Activated CD8-positive, alpha-beta memory T cell treated with anti-CD3 and anti-CD28 coated beads for 4 hours (primary cell): ENCODE measurements around the gene ZSCAN23.
"Not testable (repeated sequence)": the region's sequence is repeated elsewhere in the genome, so short reads cannot be mapped to it uniquely, and the experiment has no call there.

Experiments used
- DNase-seq, 2 donors: peaks; one replicate each; pipeline ENCODE4 v3.0.0-alpha.2; 2020; ENCODE audit warnings: low read depth in 2 of 2

ZSCAN23 gene

DNA sequence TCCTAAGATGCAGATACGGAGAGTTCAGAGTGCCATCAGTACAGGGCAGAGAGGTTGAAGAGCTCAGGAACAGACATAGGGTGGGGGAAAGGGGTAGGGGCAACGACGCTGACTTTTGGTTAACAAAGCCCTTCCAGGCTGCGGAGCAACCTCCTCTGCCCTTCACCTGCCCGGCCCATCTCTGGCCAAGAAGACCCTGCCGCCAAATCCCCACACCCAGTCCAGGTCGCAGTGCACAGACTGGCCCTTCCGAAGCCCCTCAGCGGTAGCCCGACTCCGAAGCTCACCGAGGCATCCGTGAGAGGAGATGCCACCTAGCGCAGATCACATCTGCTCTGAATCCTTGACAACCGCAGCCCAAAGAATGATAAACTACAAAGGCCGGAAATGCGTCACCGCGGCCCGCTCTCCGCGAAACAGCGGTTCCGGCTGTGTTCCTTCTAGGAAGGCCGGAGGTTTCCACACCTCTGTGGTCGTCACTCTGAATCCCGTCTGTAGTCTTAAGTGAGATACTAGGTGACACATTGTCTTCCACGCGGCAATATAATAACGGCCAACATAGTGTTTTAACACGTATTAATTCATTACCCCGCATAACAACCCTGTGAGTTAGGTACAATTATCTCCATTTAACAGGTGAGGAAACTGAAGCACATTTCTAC, at the start of gene ZSCAN23:
Gene ZSCAN23, minus strand, starts transcription at position 380 of the 662 bp plus-strand sequence. CDS start 7,225 bp downstream, outside the sequence.
- DNase-seq = peak; percentile 55 to 75

GRCh38 chr6:28491984-28492317, 48.7 kb upstream of the ZSCAN23 start:
- DNase-seq = no peak

DNA sequence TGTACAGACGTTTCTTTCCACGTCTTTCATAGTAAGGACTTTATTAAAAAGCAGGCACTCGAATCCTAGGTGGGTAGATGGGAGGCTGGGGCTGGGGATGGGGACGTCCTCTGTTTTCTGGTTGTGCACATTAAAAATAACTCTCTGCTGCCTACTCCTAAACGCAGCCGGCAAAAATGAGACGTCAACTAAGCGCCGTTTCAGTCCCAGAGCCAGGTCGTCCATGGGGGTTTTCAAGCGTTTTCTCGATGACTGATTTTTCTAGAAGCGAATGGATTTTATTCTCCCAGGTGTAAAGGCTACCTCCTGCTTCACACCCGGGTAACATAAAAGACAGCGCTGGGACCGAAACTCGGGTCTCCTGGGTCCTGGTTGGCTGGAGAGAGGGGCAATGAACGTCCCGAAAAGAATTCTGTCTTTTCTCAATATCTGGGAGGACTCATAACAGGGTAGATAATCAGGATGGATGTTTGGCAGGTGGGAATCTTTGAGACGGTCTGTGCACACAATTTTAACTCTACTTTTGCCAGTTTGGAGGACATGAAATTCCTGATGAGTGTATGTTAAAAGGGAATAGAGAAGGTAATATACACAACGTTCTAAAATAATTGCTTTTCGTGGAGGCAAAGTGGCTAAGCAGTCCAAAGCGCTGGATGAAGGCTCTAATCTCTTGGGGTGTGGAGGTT, 47.1 kb upstream of the ZSCAN23 start:
- DNase-seq = no peak

- peak in 1 of 2 donors; percentile 5 for DNase-seq
Observed at GRCh38 chr6:28489366-28490204, 46.3 kb upstream of the ZSCAN23 start.

- DNase-seq = no peak
Observed at GRCh38 chr6:28488916-28489365, 45.6 kb upstream of the ZSCAN23 start.

GRCh38 chr6:28486988-28487742, 43.9 kb upstream of the ZSCAN23 start:
- DNase-seq = no peak

DNA sequence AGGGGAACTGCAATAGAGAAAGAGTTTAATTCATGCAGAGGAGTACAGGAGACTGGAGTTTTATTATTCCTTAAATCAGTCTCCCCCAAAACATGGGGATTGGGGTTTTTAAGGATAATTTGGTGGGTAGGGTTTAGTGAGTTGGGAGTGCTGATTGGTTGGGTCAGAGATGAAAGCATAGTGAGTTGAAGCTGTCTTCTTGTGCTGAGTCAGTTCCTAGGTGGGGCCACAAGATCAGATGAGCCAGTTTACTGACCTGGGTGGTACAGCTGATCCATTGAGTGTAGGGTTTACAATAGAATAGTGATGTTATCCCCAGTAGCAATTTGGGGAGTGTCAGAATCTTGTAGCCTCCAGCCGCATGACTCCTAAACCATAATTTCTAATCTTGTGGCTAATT, 43.2 kb upstream of the ZSCAN23 start:
- no peak for DNase-seq

DNA sequence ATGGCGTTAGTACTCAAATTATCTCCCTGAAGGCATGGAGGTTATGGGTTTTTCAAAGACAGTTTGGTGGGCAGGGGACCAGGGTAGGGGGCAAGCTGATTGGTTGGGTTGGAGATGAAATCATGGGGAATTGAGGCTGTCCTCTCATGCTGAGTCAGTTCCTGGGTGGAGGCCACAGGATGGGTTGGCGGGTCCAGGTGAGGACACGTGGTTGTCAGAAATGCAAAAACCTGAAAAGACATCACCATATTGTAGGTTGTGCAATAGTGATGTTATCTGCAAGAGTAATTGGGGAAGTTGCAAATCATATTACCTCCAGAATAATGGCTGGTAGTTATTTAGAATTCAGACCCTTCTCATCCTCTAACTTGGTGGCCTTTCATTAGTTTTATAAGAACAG, 42.2 kb upstream of the ZSCAN23 start:
- DNase-seq = no peak

DNA sequence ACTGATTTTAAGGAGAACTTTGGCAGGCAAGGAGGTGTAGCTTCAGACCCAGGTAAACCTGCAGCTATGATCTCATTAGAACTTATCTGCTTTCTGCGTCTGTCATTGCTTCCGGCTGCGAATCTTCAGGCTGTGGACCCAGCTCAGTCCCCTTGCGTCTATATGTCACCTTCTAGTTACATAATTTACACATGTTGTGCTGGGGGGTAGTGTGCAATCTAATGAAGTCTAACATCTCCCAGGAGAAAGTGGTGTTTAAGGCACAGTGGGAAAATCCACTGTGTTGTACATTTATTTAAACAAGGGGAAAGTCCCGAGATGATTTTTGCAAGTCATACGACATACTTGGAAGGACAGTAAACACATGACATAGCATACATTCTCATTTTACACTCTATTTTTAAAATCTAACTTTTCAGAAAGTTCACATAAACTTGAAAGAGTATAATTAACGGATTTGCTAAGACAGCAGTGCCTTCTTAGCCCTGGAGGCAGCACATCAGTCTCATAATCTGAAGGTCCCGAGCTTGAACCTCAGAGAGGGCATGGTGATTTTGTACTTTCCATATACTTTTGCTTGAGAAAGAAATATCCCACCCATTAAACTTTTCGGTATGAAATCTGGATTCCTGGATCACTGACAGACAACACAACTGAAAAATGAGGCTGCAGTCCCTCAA, 37.1 kb upstream of the ZSCAN23 start:
- DNase-seq = no peak

DNA sequence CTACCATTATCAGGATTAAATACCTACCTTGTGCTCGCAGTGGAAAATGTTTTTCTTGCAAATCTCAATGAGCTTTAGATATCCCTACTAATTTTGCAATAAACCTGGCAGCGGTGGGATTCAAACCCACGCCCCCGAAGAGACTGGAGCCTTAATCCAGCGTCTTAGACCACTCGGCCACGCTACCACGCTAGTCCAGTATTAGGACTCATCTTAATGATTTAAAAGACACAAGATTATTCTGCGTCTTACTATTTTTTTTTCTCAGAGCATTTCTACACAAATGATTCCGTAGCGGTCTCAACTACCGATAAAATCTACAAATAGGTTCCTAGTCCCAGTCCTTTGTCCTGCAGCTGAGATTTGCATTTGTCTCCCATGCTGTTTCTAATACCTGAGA, 35.2 kb upstream of the ZSCAN23 start:
- no peak for DNase-seq

DNA sequence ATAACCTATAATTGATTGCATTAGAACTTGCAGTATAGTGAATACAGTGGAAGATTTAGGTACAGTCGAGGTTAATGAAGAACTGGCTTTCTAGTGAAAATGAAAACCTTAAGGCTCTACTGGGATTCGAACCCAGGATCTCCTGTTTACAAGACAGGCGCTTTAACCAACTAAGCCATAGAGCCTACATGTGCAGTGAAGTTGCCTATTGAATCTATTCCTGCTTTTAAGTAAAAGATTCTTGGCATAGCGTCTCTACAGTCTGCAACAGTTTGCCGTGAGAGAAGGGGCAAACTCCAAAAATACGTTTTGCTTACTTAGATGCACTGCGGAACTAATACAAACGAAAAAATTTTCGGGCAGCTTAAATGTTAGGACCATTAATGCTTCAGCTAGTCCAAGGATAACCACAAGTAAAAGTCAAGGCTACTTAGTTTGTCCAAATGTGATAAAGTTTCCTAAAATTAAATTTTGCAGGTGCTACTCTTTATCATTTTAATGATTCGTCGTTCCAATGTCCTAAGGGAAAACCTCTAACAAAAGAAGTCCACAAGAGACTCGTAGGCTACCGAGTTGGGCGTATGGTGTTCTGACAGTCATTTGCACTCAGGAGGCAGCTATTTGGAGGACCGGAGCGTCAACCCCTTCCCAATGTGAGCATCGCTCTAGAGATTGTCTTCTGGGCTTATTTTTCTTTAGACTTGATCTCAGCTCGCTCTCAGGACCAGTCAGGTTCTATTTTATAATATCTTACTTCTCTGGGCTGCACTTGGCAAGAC, 31.3 kb upstream of the ZSCAN23 start:
- DNase-seq = no peak

DNA sequence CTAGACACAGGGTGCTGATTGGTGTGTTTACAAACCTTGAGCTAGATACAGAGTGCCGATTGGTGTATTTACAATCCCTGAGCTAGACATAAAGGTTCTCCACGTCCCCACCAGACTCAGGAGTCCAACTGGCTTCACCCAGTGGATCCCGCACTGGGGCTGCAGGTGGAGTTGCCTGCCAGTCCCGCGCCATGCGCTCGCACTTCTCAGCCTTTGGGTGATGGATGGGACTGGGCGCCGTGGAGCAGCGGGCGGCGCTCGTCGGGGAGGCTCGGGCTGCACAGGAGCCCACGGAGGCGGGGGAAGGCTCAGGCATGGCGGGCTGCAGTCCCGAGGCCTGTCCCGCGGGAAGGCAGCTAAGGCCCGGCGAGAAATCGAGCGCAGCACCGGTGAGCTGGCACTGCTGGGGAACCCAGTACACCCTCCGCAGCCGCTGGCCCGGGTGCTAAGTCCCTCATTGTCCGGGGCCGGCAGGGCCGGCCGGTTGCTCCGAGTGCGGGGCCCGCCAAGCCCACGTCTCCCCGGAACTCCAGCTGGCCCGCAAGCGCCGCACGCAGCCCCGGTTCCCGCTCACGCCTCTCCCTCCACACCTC, 26.0 kb upstream of the ZSCAN23 start:
- not testable (repeated sequence) for DNase-seq

- DNase-seq = no peak
Observed at GRCh38 chr6:28468056-28468455, 24.8 kb upstream of the ZSCAN23 start.

- DNase-seq = no peak
Observed at GRCh38 chr6:28462401-28462800, 19.1 kb upstream of the ZSCAN23 start.

DNA sequence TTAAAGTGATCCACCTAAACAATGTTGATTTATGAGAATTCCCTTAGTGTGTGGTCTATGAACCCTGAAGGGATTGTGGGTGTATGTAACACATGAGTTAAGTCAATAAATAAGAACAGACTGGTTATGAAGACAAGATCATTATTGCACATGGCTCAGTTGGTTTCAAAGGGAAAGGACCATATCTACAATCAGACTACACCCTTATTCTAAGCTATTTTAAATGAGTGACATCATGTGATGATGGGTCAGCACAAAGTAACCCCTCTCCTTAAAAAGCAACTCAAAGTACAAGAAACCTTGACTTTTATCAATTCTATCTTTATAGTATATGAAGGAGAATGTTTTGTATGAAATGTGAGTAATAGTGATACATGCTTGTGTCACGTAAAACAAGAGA, 15.3 kb upstream of the ZSCAN23 start:
- no peak for DNase-seq

DNA sequence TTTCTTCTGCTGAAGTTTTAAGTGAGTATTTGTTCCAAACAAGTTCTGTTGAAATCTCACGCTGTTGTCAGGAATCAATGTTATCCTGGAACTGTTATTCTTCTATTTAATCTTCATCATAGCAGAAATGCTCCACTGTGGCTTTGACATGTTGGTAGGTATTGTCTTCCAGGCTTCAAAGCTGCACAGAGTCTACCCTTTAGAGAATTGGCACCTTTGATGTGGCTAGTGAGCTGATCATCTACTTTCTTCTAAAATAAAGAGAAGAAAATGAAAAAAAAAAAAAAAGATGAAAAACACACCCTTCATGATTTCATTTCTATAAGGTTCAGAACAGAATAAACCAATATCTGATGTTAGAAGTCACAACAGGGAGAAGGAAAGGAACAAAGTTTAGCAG, 5.8 kb upstream of the ZSCAN23 start:
- no peak for DNase-seq

DNA sequence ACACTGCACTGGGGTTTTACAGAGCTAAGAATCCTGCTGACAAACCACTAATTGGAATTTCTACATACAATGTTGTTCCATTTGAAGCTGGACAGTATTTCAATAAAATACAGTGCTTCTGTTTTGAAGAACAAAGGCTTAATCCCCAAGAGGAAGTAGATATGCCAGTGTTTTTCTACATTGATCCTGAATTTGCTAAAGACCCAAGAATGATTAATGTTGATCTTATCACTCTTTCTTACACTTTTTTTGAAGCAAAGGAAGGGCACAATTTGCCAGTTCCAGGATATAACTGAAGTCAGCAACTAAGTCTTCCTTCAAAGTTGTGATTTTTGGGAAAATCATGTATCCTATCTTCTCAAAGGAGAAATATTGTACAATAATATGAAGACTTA, 4.2 kb upstream of the ZSCAN23 start:
- not testable (repeated sequence) for DNase-seq

DNA sequence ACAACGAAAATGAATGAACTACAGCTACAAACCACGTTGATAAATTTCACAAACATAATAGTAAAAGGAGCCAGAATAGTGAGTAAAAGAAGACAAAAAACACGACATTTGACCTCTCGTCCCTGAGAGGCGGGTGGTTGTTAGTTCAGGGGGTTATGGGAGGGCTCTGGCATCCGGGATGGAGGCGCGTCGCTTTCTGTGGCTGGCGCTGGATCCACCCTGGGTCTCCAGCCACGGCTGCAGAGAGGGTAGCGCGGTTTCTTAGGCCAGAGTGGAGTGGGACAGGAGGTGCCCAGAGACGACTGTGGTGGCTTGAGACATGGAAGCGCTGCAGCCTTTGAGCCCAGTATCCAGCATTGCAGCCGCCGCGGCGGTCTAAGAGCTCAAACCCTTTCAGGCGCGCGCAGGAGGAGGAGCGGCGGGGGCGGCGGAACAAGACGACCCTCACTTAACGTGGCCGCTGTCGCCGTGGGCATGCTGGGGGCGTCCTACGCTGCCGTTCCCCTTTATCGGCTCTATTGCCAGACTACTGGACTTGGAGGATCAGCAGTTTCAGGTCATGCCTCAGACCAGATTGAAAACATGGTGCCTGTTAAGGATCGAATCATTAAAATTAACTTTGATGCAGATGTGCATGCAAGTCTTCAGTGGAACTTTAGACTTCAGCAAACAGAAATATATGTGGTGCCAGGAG, 3.7 kb upstream of the ZSCAN23 start:
- DNase-seq = no peak

DNA sequence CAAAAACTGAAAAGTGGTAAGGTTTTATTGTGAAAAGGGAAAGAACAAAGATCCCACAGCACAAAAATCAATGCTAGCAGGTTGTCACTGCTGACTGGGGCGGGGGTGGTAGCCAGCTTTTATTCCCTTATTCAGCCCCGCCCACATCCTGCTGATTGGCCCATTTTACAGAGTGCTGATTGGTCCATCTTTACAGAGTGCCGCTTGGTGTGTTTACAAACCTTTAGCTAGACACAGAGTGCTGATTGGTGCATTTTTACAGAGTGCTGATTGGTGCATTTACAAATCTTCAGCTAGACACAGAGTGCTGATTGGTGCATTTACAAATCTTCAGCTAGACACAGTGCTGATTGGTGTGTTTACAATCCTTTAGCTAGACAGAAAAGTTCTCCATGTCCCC, 1.5 kb upstream of the ZSCAN23 start:
- not testable (repeated sequence) for DNase-seq

- no peak for DNase-seq
Observed at GRCh38 chr6:28442586-28442985, 705 bp downstream of the ZSCAN23 start.
